NCI-H146 treated with DMSO at 0.1 percent for 48 hours (cell line): Measurements from ENCODE around the gene OGN.

ENCODE experiments used
- DNase-seq: peaks from one replicate; lab custom pipeline; 2025; ENCODE audit not compliant: unreplicated experiment; lab: John Stamatoyannopoulos, UW

The OGN gene

DNA sequence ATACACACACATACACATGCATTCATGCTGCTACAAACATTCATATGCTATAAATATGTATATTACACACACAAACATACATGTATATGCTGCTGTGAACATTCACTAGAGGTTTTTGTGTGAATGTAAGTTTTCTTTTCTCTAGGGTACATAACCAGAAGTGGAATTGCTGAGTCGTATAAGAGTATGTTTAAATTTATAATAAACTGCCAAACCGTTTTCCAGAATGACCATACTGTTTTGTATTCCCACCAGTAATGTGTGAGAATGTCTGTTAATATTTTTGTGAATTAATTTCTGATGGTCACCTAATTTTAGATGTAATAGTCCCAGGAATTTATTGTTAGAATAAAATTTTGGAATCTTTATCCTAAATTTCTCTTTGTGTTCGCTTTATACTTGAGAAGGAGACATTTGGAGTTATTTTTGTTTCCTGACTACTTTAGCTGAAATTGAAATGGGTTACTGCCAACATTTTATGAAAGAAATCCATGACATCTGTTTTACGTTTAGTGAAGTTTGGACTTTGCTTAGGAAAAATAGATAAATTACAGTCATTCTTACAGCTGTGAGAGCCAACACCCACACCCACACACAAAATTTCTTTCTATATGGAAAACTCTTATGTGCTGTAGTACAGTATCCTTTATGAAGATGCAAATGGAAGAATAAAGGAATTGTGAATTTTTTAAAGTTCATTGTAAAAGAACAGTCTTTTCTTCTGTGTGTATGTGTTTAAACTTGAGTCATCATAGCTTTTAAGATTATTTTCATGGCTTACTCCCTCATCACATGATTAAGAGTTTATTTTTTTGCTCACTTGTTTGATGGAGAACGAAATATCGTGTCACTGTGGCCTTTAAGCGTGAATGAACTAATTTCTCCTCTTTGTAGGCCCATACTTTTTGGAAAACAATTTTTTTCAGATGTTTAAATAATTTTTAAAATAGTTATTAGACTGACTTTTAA lies 54.3 kb downstream of the OGN start:
- no peak for DNase-seq

DNA sequence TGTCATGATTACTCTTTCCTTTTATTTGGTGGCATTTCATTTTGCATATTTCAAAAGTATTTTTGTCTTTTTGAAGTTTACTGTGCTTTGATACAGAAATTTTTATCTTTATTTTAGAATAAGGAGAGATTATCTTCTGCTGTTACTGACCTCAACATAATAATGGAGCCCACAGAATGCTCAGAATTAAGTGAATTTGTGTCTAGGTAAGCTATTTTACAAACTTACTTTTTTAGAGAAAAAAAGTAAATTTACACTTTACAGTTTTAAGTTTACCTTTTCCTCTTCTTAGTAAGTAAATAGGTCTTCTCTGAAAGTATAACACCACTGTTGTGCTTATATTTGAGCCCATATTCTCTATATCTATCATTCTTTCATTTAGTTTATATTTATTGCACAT lies 58.8 kb downstream of the OGN start:
- no peak for DNase-seq

DNA sequence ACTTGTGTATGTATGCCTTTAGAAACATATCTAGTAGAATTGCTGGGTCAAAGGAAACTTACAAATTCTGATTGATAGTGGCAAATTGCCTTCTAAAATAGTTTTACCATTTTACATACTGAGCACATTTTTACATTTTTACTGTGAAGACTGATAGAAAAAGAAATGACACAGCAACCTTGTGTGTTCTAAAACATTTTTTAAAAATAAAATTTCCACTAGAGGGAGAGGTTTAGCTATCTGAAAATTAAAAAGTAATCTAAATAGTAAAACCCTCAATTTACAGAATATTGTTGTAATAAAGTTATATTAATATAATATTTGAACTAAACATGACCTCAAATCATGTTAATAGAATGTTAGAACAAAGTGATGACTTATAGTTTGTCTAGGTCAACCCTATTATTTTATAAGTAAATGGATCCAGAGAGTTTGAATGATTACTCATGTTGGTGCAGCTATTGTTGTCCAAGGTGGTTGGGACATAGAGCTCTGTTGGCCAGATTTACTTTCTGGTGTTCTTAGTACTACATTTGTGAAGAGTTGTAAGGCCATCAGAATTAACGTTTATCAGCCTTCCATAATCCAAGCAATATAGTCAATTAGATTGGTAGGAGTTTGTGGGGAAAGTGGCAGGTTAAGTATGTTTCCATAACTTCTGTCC lies 61.4 kb downstream of the OGN start:
- no peak for DNase-seq

GRCh38 chr9:92341578-92341977 lies 62.8 kb downstream of the OGN start:
- DNase-seq = no peak

GRCh38 chr9:92333282-92333634 lies 71.1 kb downstream of the OGN start:
- no peak for DNase-seq
